ENCODE data around the gene TCF12.
"Not testable (repeated sequence)": the region's sequence is repeated elsewhere in the genome, so short reads cannot be mapped to it uniquely, and the experiment has no call there.

The TCF12 gene

DNA sequence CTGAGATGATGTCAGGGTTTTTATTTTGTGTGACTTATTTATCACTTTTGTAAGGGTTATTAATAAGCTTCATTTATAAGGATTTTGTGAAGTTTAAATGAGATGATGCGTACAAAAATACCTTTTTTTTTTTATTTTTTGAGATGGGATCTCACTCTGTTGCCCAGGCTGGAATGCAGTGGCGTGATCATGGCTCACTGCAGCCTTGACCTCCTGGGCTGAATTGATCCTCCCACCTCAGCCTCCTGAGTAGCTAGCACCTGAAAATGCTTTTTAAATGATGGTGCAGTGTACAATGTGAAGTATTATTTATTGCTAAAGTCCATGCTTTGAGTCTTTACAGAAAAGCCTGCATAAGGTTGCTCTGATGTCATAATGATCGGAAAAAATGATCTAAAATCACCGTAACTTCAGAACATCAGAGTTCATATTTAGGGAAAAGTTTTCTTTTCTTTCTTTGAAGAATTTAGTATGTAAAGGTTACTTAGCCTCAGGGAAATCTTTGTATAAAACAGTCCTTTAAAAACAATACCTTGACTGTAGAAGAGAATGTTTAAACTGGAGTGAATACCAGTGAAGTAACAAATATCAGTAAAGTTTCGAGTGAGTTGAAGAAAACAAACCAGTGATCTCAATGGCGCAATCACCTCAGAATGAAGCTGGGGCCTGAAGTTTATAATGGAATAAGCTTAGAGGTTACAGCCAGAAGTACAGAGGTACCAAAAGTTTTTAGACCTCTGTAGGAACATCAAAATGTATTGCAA is 29.7 kb downstream of the TCF12 start:
- DNase-seq (ENCODE audit: low read depth), result no peak
- TF ChIP-seq, protein P1, sequence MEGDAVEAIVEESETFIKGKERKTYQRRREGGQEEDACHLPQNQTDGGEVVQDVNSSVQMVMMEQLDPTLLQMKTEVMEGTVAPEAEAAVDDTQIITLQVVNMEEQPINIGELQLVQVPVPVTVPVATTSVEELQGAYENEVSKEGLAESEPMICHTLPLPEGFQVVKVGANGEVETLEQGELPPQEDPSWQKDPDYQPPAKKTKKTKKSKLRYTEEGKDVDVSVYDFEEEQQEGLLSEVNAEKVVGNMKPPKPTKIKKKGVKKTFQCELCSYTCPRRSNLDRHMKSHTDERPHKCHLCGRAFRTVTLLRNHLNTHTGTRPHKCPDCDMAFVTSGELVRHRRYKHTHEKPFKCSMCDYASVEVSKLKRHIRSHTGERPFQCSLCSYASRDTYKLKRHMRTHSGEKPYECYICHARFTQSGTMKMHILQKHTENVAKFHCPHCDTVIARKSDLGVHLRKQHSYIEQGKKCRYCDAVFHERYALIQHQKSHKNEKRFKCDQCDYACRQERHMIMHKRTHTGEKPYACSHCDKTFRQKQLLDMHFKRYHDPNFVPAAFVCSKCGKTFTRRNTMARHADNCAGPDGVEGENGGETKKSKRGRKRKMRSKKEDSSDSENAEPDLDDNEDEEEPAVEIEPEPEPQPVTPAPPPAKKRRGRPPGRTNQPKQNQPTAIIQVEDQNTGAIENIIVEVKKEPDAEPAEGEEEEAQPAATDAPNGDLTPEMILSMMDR (IDR thresholded peaks at IDR 0.05; ENCODE audit: control insufficient read depth, insufficient read depth, low read depth, low read length, missing control alignments), result no peak
- no peak overlapping the region for H3K4me3 ChIP-seq (ENCODE audit: control insufficient read depth, low read depth, low read length)

DNA sequence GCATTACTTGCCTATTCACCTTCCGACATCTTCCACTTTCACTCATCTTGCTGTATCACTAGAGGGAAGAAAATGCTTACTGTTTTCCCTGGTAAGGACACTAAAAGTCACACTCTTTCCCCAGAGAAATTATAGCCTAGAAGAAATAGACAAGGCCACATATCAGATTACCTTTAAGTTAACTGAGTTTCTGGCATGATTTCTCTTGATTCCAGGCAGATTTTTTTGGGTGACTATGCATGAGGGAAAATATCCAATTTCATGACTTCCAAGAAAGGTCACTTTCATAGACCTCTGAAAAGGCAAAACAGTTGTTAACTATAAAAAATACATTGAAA is 30.3 kb downstream of the TCF12 start:
- TF ChIP-seq, protein P1 (IDR thresholded peaks at IDR 0.05; ENCODE audit: control insufficient read depth, insufficient read depth, low read depth, low read length, missing control alignments), result no peak
- no peak for DNase-seq (ENCODE audit: low read depth)
- no peak overlapping the region for H3K4me3 ChIP-seq (ENCODE audit: control insufficient read depth, low read depth, low read length)

DNA sequence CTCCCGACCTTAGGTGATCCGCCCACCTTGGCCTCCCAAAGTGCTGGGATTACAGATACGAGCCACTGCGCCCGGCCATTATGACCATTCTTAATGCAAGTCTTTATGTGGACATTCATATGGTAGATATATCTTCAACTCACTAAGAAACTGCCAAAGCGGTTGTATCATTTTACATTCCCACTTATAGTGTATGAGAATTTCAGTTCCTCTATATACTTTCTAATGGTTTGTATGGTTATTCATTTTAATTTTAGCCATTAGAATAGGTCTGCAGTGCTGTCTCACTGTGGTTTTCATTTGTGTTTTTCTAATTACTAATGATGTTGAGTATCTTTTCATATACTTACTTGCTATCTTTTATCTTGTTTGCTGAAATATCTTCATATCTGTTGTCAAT is 32.5 kb downstream of the TCF12 start:
- no peak for DNase-seq (ENCODE audit: low read depth)
- no peak overlapping the region for H3K4me3 ChIP-seq (ENCODE audit: control insufficient read depth, low read depth, low read length)
- TF ChIP-seq, protein P1 (IDR thresholded peaks at IDR 0.05; ENCODE audit: control insufficient read depth, insufficient read depth, low read depth, low read length, missing control alignments), result no peak

DNA sequence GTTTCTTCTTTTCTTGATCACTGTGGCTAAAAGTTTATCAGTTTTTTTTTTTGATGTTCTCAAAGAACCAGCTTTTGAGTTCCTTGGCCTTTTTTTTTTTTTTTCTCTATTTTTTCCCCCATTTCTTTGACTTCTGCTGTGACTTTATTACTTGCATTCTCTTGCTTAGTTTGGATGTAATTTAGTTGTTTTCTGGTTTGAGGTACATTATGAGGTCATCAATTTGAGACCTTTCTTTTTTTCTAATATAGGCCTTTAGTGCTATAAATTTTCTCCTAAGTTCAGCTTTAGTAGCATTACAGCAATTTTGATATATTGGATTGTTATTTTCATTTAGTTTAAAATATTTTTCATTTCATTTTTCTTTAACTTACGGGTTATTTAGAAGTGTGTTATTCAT is 35.3 kb downstream of the TCF12 start:
- no peak overlapping the region for H3K4me3 ChIP-seq (ENCODE audit: control insufficient read depth, low read depth, low read length)
- DNase-seq (ENCODE audit: low read depth), result no peak
- TF ChIP-seq, protein P1 (IDR thresholded peaks at IDR 0.05; ENCODE audit: control insufficient read depth, insufficient read depth, low read depth, low read length, missing control alignments), result no peak

DNA sequence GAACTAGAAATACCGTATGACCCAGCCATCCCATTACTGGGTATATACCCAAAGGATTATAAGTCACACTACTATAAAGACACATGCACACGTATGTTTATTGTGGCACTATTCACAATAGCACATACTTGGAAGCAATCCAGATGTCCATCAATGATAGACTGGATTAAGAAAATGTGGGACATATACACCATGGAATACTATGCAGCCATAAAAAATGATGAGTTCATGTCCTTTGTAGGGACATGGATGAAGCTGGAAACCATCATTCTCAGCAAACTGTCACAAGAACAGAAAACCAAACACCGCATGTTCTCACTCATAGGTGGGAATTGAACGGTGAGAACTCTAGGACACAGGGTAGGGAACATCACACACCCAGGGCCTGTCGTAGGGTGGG is 36.6 kb downstream of the TCF12 start:
- H3K4me3 ChIP-seq (ENCODE audit: control insufficient read depth, low read depth, low read length); DNase-seq (ENCODE audit: low read depth): not testable (repeated sequence)

- H3K4me3 ChIP-seq (ENCODE audit: control insufficient read depth, low read depth, low read length), result no peak overlapping the region
- no peak for DNase-seq (ENCODE audit: low read depth)
- TF ChIP-seq, protein P1 (IDR thresholded peaks at IDR 0.05; ENCODE audit: control insufficient read depth, insufficient read depth, low read depth, low read length, missing control alignments), result no peak
Observed at GRCh38 chr15:56956538-56956937, 38.1 kb downstream of the TCF12 start.

GRCh38 chr15:56957812-56958406 is 39.5 kb downstream of the TCF12 start:
- DNase-seq (ENCODE audit: low read depth), result no peak
- H3K4me3 ChIP-seq (ENCODE audit: control insufficient read depth, low read depth, low read length), result no peak overlapping the region
- TF ChIP-seq, protein P1 (IDR thresholded peaks at IDR 0.05; ENCODE audit: control insufficient read depth, insufficient read depth, low read depth, low read length, missing control alignments), result no peak

All from AG09309 (cell line).